ENCODE data around the gene OVOL3. TPM values are rescaled to one million over a fixed set of nuclear protein-coding genes. Genes with fewer than 3 reads are reported as not detected.

OVOL3 gene
- total RNA-seq, 1 donor from 2014 or later, result not detected

Other genes with a start within 250 kb of the OVOL3 start
- 1.9 and 2.5 TPM in 2 replicates for gene APLP1, start 242.6 kb upstream of the OVOL3 start, total RNA-seq
- gene NFKBID, start 210.6 kb upstream of the OVOL3 start, total RNA-seq, result 2.7 and 3.2 TPM in 2 replicates
- gene HCST, start 208.6 kb upstream of the OVOL3 start, total RNA-seq, result 0.19 TPM in 1 of 2 replicates, not detected in the other
- not detected in 2 replicates for gene TYROBP, start 202.8 kb upstream of the OVOL3 start, total RNA-seq
- 3.6 and 3.7 TPM in 2 replicates for gene LRFN3, start 174.8 kb upstream of the OVOL3 start, total RNA-seq
- gene SDHAF1, start 116.0 kb upstream of the OVOL3 start, total RNA-seq, result 10.1 and 19.6 TPM in 2 replicates
- gene SYNE4, start 102.3 kb upstream of the OVOL3 start, total RNA-seq, result 0.17 TPM in 1 of 2 replicates, not detected in the other
- gene ALKBH6, start 96.9 kb upstream of the OVOL3 start, total RNA-seq, result 12.3 and 15.3 TPM in 2 replicates
- gene CLIP3, start 78.3 kb upstream of the OVOL3 start, total RNA-seq, result 6.7 and 7.8 TPM in 2 replicates
- 1.6 and 2.6 TPM in 2 replicates for gene THAP8, start 56.9 kb upstream of the OVOL3 start, total RNA-seq
- gene WDR62, start 56.2 kb upstream of the OVOL3 start, total RNA-seq, result 2.2 and 8.0 TPM in 2 replicates
- 42.9 and 71.1 TPM in 2 replicates for gene POLR2I, start 3.7 kb downstream of the OVOL3 start, total RNA-seq
- gene TBCB, start 4.3 kb downstream of the OVOL3 start, total RNA-seq, result 201 and 226 TPM in 2 replicates
- 314 and 443 TPM in 2 replicates for gene CAPNS1, start 28.9 kb downstream of the OVOL3 start, total RNA-seq
- 7.1 and 24.0 TPM in 2 replicates for gene COX7A1, start 41.3 kb downstream of the OVOL3 start, total RNA-seq
- 2.4 and 6.5 TPM in 2 replicates for gene ZNF565, start 103.5 kb downstream of the OVOL3 start, total RNA-seq
- 123 and 131 TPM in 2 replicates for gene ZNF146, start 104.0 kb downstream of the OVOL3 start, total RNA-seq

Data from dermis blood vessel endothelial cell (primary cell).